G401.6 (cell line): ENCODE results near the gene TEX26.

ENCODE experiments used
- FAIRE-seq: peaks from 2 replicates; lab custom pipeline; 2012; peaks lifted over from hg19 to GRCh38; lab: Jason Lieb, UNC

TEX26 gene

DNA sequence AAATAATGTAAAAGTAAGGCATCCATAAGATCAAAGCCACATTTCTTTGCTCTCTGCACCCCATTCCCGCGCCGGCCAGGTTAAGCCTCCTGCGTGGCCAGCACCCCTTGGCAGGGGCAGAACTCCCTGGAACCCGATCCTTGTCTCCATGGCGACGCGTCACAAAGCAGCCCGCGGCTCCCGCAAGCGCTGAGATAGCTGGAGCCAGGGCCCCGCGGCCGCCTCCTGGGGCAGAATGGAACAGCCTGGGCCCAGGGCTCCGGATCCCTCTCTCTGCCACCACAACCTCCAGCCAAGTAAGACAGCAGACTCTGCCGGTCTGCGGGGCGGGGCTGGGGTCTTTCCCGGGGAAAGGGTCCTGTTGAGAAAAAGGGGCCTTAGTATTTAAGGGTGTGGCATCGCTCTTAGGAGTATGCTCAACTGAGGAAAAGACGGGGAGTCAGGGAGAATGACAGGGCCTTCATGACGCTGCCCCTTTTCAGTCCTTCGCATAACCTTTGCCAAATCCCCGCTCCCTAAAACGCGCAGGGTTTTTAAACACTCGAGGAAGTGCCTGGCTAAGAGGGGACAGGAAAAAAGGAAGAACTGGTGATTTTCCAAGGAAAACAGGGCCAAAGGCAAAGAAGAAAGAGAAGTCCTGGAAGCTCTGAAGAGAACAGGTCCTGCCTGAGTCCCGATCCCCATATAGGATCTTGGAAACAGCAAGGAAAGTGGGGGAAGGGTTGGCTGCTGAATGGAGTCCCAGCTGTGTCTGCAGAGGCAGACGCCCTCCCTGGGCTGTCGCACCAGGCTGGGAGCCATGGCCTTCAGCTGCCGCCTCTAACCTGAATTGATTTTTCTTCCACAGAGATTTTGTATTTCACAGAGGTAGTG lies at the start of gene TEX26:
TSS of gene TEX26 (plus strand) at position 176 of the 873 bp plus-strand sequence. CDS start at position 236, 60 bp downstream.
- no peak for FAIRE-seq

GRCh38 chr13:30882996-30883766 lies 49.3 kb upstream of the TEX26 start:
- FAIRE-seq = no peak

GRCh38 chr13:30884543-30884942 lies 47.9 kb upstream of the TEX26 start:
- no peak for FAIRE-seq

GRCh38 chr13:30889196-30889690 lies 43.2 kb upstream of the TEX26 start:
- no peak for FAIRE-seq

GRCh38 chr13:30892966-30893365 lies 39.5 kb upstream of the TEX26 start:
- FAIRE-seq = no peak

GRCh38 chr13:30895773-30896172 lies 36.7 kb upstream of the TEX26 start:
- no peak for FAIRE-seq

GRCh38 chr13:30898070-30898469 lies 34.4 kb upstream of the TEX26 start:
- no peak for FAIRE-seq

DNA sequence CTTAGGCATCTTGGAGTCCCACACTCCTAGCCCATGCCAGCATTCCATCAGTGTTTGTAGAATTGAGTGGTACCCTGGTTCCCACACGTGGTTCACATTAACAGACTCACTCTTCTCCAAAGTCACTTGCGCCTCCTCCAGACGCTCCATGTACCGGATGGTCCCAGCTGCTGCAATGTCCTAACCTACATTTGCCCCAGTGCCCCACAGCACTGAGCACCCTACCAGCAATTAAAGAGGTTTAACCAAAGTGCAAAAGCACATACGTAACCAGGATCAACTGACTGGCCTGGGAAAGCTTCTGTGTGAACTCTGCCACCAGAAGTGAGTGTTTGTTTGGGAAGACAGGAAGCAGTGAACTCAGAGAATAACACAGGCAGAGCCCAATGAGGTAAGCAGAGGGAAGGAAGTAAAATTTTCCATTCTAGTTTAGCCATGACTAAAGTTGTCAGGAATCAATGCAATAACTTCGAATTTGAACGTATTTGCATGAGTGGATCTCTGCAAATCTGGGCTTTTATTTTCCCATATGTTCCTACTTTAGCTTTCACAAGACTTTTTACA lies 33.7 kb upstream of the TEX26 start:
- FAIRE-seq = no peak

- no peak for FAIRE-seq
These were observed 32.0 kb upstream of the TEX26 start for GRCh38 chr13:30900436-30900835.

DNA sequence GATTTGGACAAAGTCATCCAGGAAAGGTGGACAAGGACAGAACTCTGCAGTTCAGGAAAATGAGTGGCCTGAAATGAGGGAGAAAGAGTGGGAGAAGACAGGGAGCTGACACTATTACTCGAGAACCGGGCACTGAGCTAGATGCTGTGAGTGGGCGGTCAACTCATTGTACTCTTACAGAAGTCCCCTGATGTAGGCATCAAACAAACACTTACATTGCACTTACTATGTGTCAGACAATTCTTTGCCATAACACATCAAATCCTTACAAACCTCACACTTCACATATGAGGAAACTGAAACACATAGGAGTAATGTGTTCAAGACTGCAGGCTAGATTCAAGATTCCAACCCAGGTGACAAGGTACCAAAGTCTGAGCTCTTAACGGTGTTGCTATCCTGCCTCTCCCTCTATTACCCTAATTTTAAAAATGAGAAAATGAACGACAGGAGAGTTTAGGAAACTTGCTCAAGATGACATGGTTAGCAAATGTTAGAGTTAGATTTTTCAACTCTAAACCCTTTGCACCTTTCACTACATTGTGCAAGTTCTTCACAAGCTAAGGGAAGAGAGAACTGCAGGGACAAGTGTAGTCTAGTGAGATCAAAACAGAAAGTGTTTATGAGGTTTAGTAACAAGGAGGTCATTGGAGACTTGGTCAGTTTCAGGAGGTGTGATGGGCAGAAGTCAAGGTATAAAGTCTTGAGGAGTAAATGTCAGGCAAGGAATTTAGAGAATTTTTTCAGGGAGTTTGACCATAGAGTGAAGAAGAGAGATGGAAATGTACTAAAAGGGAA lies 31.3 kb upstream of the TEX26 start:
- no peak for FAIRE-seq

DNA sequence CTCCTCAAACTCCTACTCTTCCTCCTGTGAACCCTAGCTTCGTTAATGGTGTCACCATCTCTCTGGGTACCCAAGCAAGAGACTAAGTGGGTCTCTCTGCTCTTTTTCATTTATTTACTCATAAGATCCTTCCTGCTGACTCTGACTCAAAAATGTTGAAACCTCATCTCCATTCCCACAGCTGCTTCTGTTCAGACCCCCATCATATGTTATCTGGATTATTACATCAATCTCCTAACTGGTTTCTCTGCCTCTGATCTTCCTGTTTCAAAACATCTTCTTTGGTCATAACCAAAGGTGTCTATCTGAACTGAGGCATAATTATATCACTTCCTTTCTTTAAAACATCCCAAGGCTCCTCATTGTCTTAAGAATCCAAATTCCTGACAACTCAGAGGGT lies 28.4 kb upstream of the TEX26 start:
- FAIRE-seq = no peak

GRCh38 chr13:30905932-30906383 lies 26.5 kb upstream of the TEX26 start, which contains the start of gene MEDAG:
MEDAG (plus strand) TSS chr13:30906271; CDS start chr13:30906516, 245 bp downstream.
- no peak for FAIRE-seq

GRCh38 chr13:30906411-30907051 lies 25.9 kb upstream of the TEX26 start:
- no peak for FAIRE-seq

- FAIRE-seq = no peak
These were observed 25.2 kb upstream of the TEX26 start for GRCh38 chr13:30907121-30907861.

GRCh38 chr13:30908416-30908980 lies 24.0 kb upstream of the TEX26 start:
- FAIRE-seq = no peak

- no peak for FAIRE-seq
These were observed 21.8 kb upstream of the TEX26 start for GRCh38 chr13:30910676-30911075.

DNA sequence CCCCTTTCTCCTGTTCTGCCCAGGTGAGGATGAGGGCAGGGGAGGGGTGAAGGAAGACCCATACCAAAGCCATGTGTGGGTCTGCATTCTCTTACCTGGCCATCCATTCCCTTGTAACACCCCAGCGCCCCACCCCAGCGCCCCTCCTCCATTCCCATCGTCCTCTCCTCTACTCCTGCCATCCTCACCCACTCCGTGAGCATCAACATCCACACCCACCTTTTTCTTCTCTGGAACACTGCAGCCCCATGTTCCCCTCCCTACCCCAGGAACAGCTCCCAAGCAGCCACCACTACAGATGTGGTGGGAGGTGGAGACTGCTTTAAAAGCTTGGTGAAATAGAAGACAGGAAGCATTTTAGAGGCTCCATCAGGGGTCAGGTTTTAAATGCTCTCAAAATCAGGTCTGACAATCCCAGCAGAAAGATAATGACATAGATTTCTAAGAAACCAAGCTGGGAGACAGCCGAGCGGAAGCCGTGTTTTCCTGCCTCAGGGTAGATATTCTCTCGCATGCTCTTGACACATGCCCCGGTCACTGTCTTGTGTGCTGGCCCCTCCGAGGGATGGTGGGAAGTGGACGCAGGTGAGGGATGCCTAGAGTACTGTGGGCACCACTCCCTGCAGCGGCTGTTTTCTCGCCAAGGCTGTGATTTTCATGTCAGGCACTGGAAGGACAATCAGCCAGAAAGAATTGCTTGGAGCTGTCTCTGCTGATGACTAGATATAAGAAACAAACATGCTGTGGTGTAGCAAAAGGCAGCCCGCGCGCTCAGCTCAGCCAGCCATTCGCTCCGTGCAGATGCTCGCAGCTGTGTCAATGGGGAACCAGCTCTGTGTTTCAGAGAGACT lies 16.5 kb upstream of the TEX26 start:
- no peak for FAIRE-seq

DNA sequence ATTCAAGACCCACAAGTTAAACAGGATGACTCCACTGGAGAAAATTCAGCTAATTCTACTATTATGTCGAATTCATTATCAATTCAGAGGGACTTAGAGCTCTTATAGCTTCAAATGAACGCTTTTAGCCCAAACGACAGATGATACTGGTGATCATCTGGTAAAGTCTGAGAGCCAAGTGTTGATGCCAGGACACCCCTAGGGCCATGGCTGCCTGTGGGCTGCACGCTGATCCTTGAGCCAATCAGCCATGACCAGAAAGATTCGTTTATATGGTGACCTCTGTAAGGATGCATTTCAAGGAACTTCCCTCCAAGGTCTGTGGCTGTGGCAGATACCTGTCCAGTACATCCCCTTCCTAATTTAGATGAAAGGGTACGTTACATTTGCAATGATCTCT lies 15.5 kb upstream of the TEX26 start:
- no peak for FAIRE-seq
